CD4-positive, alpha-beta T cell treated with Interleukin-17A for 1 hour (primary cell): ENCODE data around the gene DIAPH3.

Experiments
- DNase-seq: peaks from one replicate; pipeline ENCODE4 v3.0.0-alpha.2; 2020

Gene DIAPH3

DNA sequence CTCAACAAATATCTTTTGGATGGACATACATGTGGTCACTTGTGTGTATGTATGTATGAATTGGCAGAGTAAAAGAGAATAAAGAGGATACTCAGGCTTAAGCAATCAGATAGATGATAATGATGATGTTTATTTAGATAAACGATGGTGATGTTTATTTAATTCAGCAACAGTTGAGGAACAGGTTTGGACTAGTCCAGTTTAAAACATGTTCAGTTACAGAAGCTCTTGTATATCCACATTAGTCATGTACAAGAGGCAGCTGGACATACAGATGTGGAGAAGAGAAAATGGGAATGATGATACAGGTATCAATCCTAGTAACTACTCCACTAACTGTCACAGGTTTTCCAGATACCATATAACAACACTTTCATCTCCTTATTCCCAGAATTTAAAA lies 232.1 kb downstream of the DIAPH3 start:
- no peak for DNase-seq

- DNase-seq: no peak
Measured at GRCh38 chr13:59924256-59924655, 239.5 kb downstream of the DIAPH3 start.

GRCh38 chr13:59915252-59915651 lies 248.5 kb downstream of the DIAPH3 start:
- no peak for DNase-seq

DNA sequence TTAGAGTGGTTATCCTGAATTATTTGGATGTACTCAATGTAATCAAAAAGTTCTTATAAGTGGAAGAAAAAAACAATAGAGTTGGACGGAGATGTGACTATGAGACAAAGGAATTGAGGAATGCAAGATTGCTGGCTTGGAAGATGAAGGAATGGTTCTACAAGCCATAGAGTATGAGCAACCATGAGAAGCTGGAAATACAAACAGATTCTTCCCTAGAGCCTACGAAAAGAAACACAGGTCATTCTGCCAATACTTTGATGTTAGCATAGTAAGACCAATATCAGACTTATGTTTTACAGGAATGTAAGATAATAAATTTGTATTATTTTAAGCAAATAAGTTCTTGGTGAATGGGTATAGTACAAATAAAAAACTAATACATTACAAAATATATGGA lies 249.2 kb downstream of the DIAPH3 start:
- DNase-seq: no peak

- peak; percentile 10 for DNase-seq
Measured at GRCh38 chr13:59906413-59907049, 257.2 kb downstream of the DIAPH3 start.

- no peak for DNase-seq
Measured at GRCh38 chr13:59901191-59901590, 262.5 kb downstream of the DIAPH3 start.

GRCh38 chr13:59898066-59898465 lies 265.7 kb downstream of the DIAPH3 start:
- no peak for DNase-seq

GRCh38 chr13:59893266-59893665 lies 270.5 kb downstream of the DIAPH3 start:
- DNase-seq: no peak

- DNase-seq: no peak
Measured at GRCh38 chr13:59891053-59891452, 272.7 kb downstream of the DIAPH3 start.

GRCh38 chr13:59890054-59890453 lies 273.7 kb downstream of the DIAPH3 start:
- no peak for DNase-seq

- DNase-seq: no peak
Measured at GRCh38 chr13:59888408-59888807, 275.3 kb downstream of the DIAPH3 start.

- no peak for DNase-seq
Measured at GRCh38 chr13:59885076-59885475, 278.7 kb downstream of the DIAPH3 start.

GRCh38 chr13:59883885-59884284 lies 279.8 kb downstream of the DIAPH3 start:
- no peak for DNase-seq

- DNase-seq: no peak
Measured at GRCh38 chr13:59880468-59880867, 283.3 kb downstream of the DIAPH3 start.

- no peak for DNase-seq
Measured at GRCh38 chr13:59879281-59879680, 284.4 kb downstream of the DIAPH3 start.

DNA sequence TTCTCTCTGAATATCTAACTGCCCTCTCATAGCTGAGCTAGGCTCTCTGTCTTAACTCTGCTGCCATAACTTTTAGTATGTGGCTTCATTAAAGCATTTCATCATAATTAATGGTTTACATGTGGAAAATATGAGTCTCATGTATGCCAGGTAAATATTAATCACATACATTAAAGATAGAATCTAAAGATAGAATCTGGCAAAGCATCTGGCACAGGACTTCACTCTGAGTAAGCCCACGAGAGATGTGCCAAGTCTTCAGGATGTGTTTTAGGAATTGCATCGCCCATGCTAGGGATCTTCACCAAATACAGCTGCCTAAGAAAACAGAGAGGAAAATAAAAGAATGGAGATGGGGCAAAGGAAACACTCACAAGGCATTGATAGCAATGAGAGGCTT lies 285.8 kb downstream of the DIAPH3 start:
- DNase-seq: no peak

DNA sequence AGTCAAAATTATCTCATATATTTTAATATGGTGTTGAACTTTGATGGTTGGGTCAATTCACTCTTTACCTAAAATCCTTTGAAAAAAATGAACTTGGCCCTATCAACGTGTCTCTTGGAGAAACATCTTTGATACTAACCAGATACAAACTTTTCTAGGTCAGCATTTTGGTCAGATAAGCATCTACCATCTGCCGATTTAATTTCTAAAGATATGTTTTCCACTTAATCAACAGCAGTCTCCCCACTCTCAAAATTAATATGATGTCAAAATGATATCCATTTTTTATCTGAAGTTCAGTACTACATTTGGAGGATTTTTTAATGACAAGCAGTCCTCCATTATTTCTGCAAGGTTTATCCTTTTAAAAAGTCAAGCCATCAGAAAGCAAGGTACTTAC lies 288.8 kb downstream of the DIAPH3 start:
- no peak for DNase-seq

GRCh38 chr13:59873856-59874255 lies 289.9 kb downstream of the DIAPH3 start:
- DNase-seq: no peak

- no peak for DNase-seq
Measured at GRCh38 chr13:59873309-59873708, 290.4 kb downstream of the DIAPH3 start.

- DNase-seq: no peak
Measured at GRCh38 chr13:59867867-59868266, 295.9 kb downstream of the DIAPH3 start.

GRCh38 chr13:59865398-59865797 lies 298.3 kb downstream of the DIAPH3 start:
- DNase-seq: no peak

- no peak for DNase-seq
Measured at GRCh38 chr13:59863621-59864020, 300.1 kb downstream of the DIAPH3 start.

DNA sequence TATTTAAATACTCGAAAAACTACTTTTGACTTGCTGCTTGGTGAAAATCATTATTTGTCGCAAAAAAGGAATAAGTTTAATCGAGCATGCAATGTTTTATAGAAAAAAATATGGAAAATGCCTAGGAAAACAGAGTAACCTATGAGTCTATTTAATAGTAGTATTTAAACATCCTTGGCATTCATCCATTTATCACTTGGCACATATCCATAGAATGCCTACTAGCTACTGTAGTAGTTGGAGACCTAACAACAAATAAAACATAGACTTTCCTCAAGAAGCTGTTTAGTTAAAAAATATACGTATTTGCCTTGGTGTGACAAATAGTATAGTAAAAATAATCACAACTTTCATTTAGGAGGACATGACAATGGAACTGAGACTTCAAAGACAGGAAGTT lies 302.1 kb downstream of the DIAPH3 start:
- DNase-seq: no peak

DNA sequence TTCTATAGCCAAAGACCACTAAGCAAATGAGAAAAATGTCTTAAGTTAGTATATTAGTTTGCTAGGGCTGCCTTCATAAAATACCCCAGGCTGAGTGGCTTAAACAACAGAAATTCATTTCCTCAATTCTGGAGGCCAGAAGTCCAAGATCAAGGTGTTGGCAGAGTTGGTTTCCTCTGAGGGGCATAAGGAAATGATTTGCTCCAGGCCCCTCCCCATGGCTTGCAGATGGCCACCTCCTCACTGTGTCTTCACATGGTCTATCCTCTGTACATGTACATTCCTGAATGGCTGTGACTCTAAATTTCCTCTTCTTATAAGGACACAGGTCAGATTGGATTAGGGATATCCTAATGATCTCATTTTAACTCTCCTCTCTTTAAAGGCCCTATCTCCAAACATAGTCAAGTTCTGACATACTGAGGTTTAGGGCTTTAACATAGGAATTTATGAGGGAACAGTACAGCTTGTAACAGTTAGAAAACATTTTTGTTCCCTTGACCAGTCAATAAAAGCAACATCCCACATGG lies 307.4 kb downstream of the DIAPH3 start:
- no peak for DNase-seq
